H1 (cell line): ENCODE measurements around the gene TP63. TPM values are rescaled to one million over a fixed set of nuclear protein-coding genes. Genes with fewer than 3 reads are reported as not detected.

Experiments used
- CTCF ChIA-PET: fragments of 300-600 bp; sonication (Branson Sonifier 250); formaldehyde crosslinking; loops from one replicate; lab custom pipeline; 2021; ENCODE audit not compliant: partially characterized antibody; lab: Charles Lee
- POLR2A ChIA-PET: fragments of 300-600 bp; sonication (Branson Sonifier 250); formaldehyde crosslinking; loops from one replicate; lab custom pipeline; 2021; ENCODE audit warnings: inconsistent platforms; ENCODE audit not compliant: partially characterized antibody; lab: Charles Lee
- DNase-seq, 2 experiments: peaks; one replicate each; pipeline versions ENCODE4 v3.0.0 to v3.0.0-alpha.2; 2010 to 2022; ENCODE audit warnings: low spot score in 2 of 2, low read depth in 1 of 2, mixed read lengths in 1 of 2
- FAIRE-seq: peaks from 2 replicates; lab custom pipeline; 2011; peaks lifted over from hg19 to GRCh38; lab: Jason Lieb, UNC
- H2AFZ ChIP-seq: 2 replicates; pipeline ENCODE4 v1.8.1; 2012; ENCODE audit warnings: low read length, inconsistent platforms
- H2AK5ac ChIP-seq: 2 replicates; pipeline ENCODE4 v1.6.1; 2013; ENCODE audit warnings: low read depth, low read length
- H2BK120ac ChIP-seq: replicated peaks from 2 replicates; pipeline ENCODE3; 2013; ENCODE audit warnings: low read depth, low read length, inconsistent platforms
- H2BK12ac ChIP-seq: 2 replicates; pipeline ENCODE4 v1.6.1; 2013; ENCODE audit warnings: low read depth, low read length
- H2BK15ac ChIP-seq: 2 replicates; pipeline ENCODE4 v1.6.1; 2013; ENCODE audit warnings: low read length
- H2BK20ac ChIP-seq: 2 replicates; pipeline ENCODE4 v1.6.1; 2013; ENCODE audit warnings: low read length
- H2BK5ac ChIP-seq: 2 replicates; pipeline ENCODE4 v1.6.1; 2013; ENCODE audit warnings: low read depth, low read length
- H3K14ac ChIP-seq: 2 replicates; pipeline ENCODE4 v1.6.1; 2013; ENCODE audit warnings: inconsistent platforms; ENCODE audit not compliant: insufficient read length
- H3K18ac ChIP-seq: 2 replicates; pipeline ENCODE4 v1.6.1; 2013; ENCODE audit warnings: low read length; ENCODE audit errors: extremely low read depth
- H3K23ac ChIP-seq: 2 replicates; pipeline ENCODE4 v1.6.1; 2013; ENCODE audit warnings: inconsistent platforms; ENCODE audit not compliant: insufficient read length
- H3K23me2 ChIP-seq: 2 replicates; pipeline ENCODE4 v1.6.1; 2013; ENCODE audit warnings: low read depth, low read length
- H3K27ac ChIP-seq: 2 replicates; pipeline ENCODE4 v1.6.1; 2011; ENCODE audit warnings: low read depth, low read length, inconsistent platforms
- H3K27me3 ChIP-seq, 4 experiments: replicated peaks in 1 of 4; 1 replicate in 1 of 4; 2 replicates in 3 of 4; pipeline versions ENCODE4 v1.6.1 to v1.8.1; 2011 to 2013; ENCODE audit warnings: low read length in 3 of 4, mild to moderate bottlenecking in 3 of 4, inconsistent platforms in 2 of 4, mixed read lengths in 2 of 4, moderate library complexity in 1 of 4; ENCODE audit not compliant: control insufficient read depth in 3 of 4, insufficient read depth in 3 of 4; ENCODE audit errors: extremely low read depth in 1 of 4
- H3K36me3 ChIP-seq, 4 experiments: 2 replicates each; pipeline versions ENCODE4 v1.6.1 to v1.8.1; 2011 to 2013; ENCODE audit warnings: mild to moderate bottlenecking in 4 of 4, low read length in 3 of 4, moderate library complexity in 2 of 4, control low read depth in 1 of 4, inconsistent platforms in 1 of 4; ENCODE audit not compliant: insufficient read depth in 4 of 4, control insufficient read depth in 2 of 4
- H3K4ac ChIP-seq: replicated peaks from 2 replicates; pipeline ENCODE3; 2013; ENCODE audit warnings: low read length, low read depth, mixed read lengths, inconsistent platforms; ENCODE audit not compliant: insufficient read length
- H3K4me1 ChIP-seq, 4 experiments: replicated peaks in 1 of 4; 1 replicate in 1 of 4; 2 replicates in 3 of 4; pipeline versions ENCODE4 v1.6.1 to v1.8.1; 2011 to 2013; ENCODE audit warnings: low read length in 3 of 4, inconsistent platforms in 2 of 4, mixed read lengths in 1 of 4; ENCODE audit not compliant: insufficient read depth in 4 of 4, control insufficient read depth in 3 of 4
- H3K4me2 ChIP-seq, 2 experiments: 2 replicates each; pipeline versions ENCODE4 v1.6.1 to v1.8.1; 2011 to 2013; ENCODE audit warnings: low read depth in 2 of 2, low read length in 2 of 2, control low read depth in 1 of 2, inconsistent platforms in 1 of 2, mild to moderate bottlenecking in 1 of 2; ENCODE audit not compliant: insufficient read depth in 1 of 2
- H3K4me3 ChIP-seq, 4 experiments: fragments of 200-600, 300-600 bp in 1 of 4; sonication (generic), shearing (Covaris generic), sonication (Bioruptor Twin) in 1 of 4; 2 replicates each; pipeline versions ENCODE4 v1.5.1 to v1.8.1; 2011 to 2016; ENCODE audit warnings: low read length in 4 of 4, low read depth in 3 of 4, control low read depth in 2 of 4, inconsistent platforms in 2 of 4, mild to moderate bottlenecking in 2 of 4, mixed read lengths in 1 of 4, moderate library complexity in 1 of 4; ENCODE audit not compliant: insufficient read depth in 2 of 4; ENCODE audit errors: extremely low read depth in 1 of 4
- H3K56ac ChIP-seq: replicated peaks from 2 replicates; pipeline ENCODE3; 2013; ENCODE audit warnings: low read depth, mild to moderate bottlenecking, mixed read lengths, low read length, inconsistent platforms; ENCODE audit not compliant: insufficient read length
- H3K79me1 ChIP-seq: 2 replicates; pipeline ENCODE4 v1.6.1; 2013; ENCODE audit warnings: low read depth, low read length, control low read depth
- H3K79me2 ChIP-seq, 2 experiments: 2 replicates each; pipeline versions ENCODE4 v1.6.1 to v1.8.1; 2012 to 2013; ENCODE audit warnings: low read length in 2 of 2, mild to moderate bottlenecking in 2 of 2, inconsistent platforms in 1 of 2; ENCODE audit not compliant: insufficient read depth in 2 of 2, control insufficient read depth in 1 of 2
- H3K9ac ChIP-seq, 4 experiments: replicated peaks in 1 of 4; 1 replicate in 1 of 4; 2 replicates in 3 of 4; pipeline versions ENCODE4 v1.6.1 to v1.8.1; 2011 to 2013; ENCODE audit warnings: low read depth in 3 of 4, low read length in 3 of 4, control low read depth in 2 of 4, mild to moderate bottlenecking in 2 of 4, moderate library complexity in 2 of 4, inconsistent platforms in 1 of 4; ENCODE audit errors: extremely low read depth in 1 of 4
- H3K9me3 ChIP-seq, 2 experiments: 2 replicates each; pipeline versions ENCODE4 v1.6.1 to v1.8.1; 2012 to 2013; ENCODE audit warnings: mild to moderate bottlenecking in 2 of 2, moderate library complexity in 2 of 2, control low read depth in 1 of 2, inconsistent platforms in 1 of 2, low read depth in 1 of 2, low read length in 1 of 2, mixed read lengths in 1 of 2; ENCODE audit not compliant: insufficient read depth in 2 of 2
- H4K20me1 ChIP-seq, 2 experiments: replicated peaks in 1 of 2; 2 replicates each; pipeline versions ENCODE3 to v1.8.1; 2011 to 2013; ENCODE audit warnings: inconsistent platforms in 2 of 2, low read length in 2 of 2, mild to moderate bottlenecking in 1 of 2; ENCODE audit not compliant: insufficient read depth in 2 of 2, control insufficient read depth in 1 of 2
- H4K5ac ChIP-seq: 2 replicates; pipeline ENCODE4 v1.6.1; 2013; ENCODE audit warnings: low read length, low read depth, mixed read lengths, inconsistent platforms; ENCODE audit not compliant: insufficient read length
- H4K8ac ChIP-seq: 2 replicates; pipeline ENCODE4 v1.8.0; 2013; ENCODE audit warnings: mild to moderate bottlenecking, moderate library complexity, low read length, inconsistent platforms; ENCODE audit not compliant: insufficient read depth; ENCODE audit errors: extremely low read depth
- H4K91ac ChIP-seq: replicated peaks from 2 replicates; pipeline ENCODE3; 2013; ENCODE audit warnings: low read length, mixed read lengths, inconsistent platforms; ENCODE audit not compliant: insufficient read length
- GTF2F1 ChIP-seq: IDR thresholded peaks from 2 replicates; pipeline ENCODE4 v1.6.1; 2012; ENCODE audit warnings: low read depth, low read length, improper control_type of control experiment, borderline replicate concordance
- JUN ChIP-seq: IDR thresholded peaks from 2 replicates; pipeline ENCODE4 v1.6.1; 2011; ENCODE audit warnings: low read depth, mild to moderate bottlenecking, improper control_type of control experiment, low read length
- SRF ChIP-seq: IDR thresholded peaks from 2 replicates; pipeline ENCODE4 v1.6.1; 2011; ENCODE audit warnings: mild to moderate bottlenecking, low read depth, low read length, moderate library complexity
- WGBS, 2 experiments: shearing (Covaris generic) in 1 of 2; methylation state at CpG; one replicate each; pipeline versions ENCODE4 v1.1.6 to v1.1.7; 2013 to 2015; ENCODE audit warnings: low lambda C conversion rate in 2 of 2, mixed read lengths in 2 of 2, inconsistent platforms in 1 of 2, low coverage in 1 of 2, missing lambda C conversion rate in 1 of 2; ENCODE audit not compliant: insufficient replicate concordance in 2 of 2, insufficient coverage in 1 of 2, insufficient read length in 1 of 2; ENCODE audit errors: extremely low coverage in 1 of 2, missing lambda C conversion rate in 1 of 2; 5-methylcytosine and 5-hydroxymethylcytosine counted together
- polyA plus RNA-seq, 7 experiments: library from polyadenylated mRNA; depleted of rRNA in 3 of 7; stranded (reverse) in 5 of 7; unstranded in 2 of 7; fragments of >200 nt in 5 of 7; fragments of 200-250 nt in 2 of 7; gene quantifications; 1 replicate in 5 of 7; 2 replicates in 1 of 7; 4 replicates in 1 of 7; pipeline versions ENCODE4 v1.2.1 to v1.2.3, GENCODE V29; 2011 to 2013; ENCODE audit warnings: missing spikeins in 2 of 7, mixed read lengths in 2 of 7
- total RNA-seq: library from RNA; stranded (reverse); fragmentation: NEBNext Ultra II Directional; extraction: Animal tissue kit (Norgen Biotek cat#: 25700); gene quantifications from 2 replicates; pipeline ENCODE4 v1.2.1, GENCODE V29; 2021

The TP63 gene
- total and polyA plus RNA-seq, 2 of the 8 experiments (the other 6 are each of a cell fraction or from before 2014, with no cell fraction given) = not detected

DNA sequence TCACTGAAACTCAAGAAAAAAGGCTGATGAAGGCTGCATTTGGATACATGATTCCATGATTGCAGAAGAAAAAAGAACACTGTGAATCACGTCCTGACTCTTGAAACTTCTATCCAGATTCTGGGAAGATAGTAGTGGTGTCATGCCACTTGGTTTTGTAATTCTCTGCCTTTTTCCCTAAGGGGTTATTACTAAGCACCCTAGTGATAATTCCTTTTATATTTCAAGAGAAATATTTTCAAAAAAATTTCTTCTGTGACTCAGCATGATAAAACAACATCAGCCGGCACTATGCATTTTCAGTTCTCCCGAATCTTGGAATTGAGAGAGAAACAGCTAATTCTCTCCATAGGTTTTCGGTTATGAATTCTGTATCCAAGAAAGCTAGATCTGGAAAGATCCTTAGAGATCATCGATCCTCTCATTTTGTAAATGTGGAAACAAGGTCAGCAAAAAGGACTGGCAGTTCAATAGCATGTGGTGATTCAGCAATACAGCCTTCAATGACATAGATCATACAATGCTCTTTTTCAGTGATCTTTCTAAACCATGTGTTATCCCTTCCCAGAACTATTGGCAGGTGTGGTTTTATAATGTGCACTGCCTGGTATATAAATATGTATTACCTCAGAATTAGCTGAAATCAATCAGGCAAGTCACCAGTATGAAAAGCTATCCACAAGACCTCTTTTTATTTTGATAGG, 42.6 kb upstream of the TP63 start:
- H3K56ac ChIP-seq = no peak overlapping the region
- FAIRE-seq (no peak), DNase-seq (no peak)
- CTCF ChIA-PET = interaction anchor here (0.7 kb wide), 1 partner anchor 316 kb away, joined by 3 read pairs; no protein-coding TSS in a partner anchor
- POLR2A ChIA-PET = no interaction called here
- H2BK20ac ChIP-seq = no peak overlapping the region
- H2BK15ac ChIP-seq = no peak overlapping the region
- H3K79me1 ChIP-seq = no peaks in the 10 kb centered on the region
- H2AFZ ChIP-seq = no peak overlapping the region
- no peak overlapping the region for H3K27ac ChIP-seq
- no peak overlapping the region for H3K14ac ChIP-seq
- H3K36me3 ChIP-seq = no peaks in the 10 kb centered on the region
- H4K91ac ChIP-seq = no peak overlapping the region
- no peak overlapping the region for H2AK5ac ChIP-seq
- no peaks in the 10 kb centered on the region for H3K79me2 ChIP-seq
- no peaks in the 10 kb centered on the region for H3K9me3 ChIP-seq
- H3K18ac ChIP-seq = no peak overlapping the region
- H2BK120ac ChIP-seq = no peak overlapping the region
- H3K23me2 ChIP-seq = no peaks in the 10 kb centered on the region
- H3K4ac ChIP-seq = no peak overlapping the region
- no peak overlapping the region for H3K4me3 ChIP-seq
- TF ChIP-seq SRF (no peak), GTF2F1 (no peak), JUN (no peak)
- H2BK12ac ChIP-seq = no peak overlapping the region
- WGBS, 2 experiments = 87% methylated on average over 5 of the region's 5 CpGs; no CpG with 5 or more reads in 1 of the 2 experiments
- H3K23ac ChIP-seq = no peak overlapping the region
- no peak overlapping the region for H4K5ac ChIP-seq
- H3K4me1 ChIP-seq = no peaks in the 10 kb centered on the region
- H3K27me3 ChIP-seq = no peaks in the 10 kb centered on the region
- no peaks in the 10 kb centered on the region for H4K20me1 ChIP-seq
- no peak overlapping the region for H3K4me2 ChIP-seq
- no peak overlapping the region for H3K9ac ChIP-seq
- no peak overlapping the region for H2BK5ac ChIP-seq
- H4K8ac ChIP-seq = no peak overlapping the region
